Thyroid gland (tissue), 4 donors: ENCODE results near the gene PAK6. TPM values are rescaled to one million over a fixed set of nuclear protein-coding genes. Genes with fewer than 3 reads are reported as not detected.
A peak's percentile ranks its signal among the peaks of the same experiment; 100 is the strongest.

Source experiments
- DNase-seq, 2 donors: peaks; one replicate each; pipeline ENCODE4 v3.0.0-alpha.2; 2019
- H3K27ac ChIP-seq, 3 donors: fragments of 200-600 bp; sonication (generic); 1 replicate in 2 of 3; 2 replicates in 1 of 3; pipeline ENCODE4 v1.5.1; 2016 to 2019; ENCODE audit warnings: mild to moderate bottlenecking in 1 of 3, moderate library complexity in 1 of 3
- H3K27me3 ChIP-seq: fragments of 200-600 bp; sonication (generic); one replicate; pipeline ENCODE4 v1.5.1; 2019
- H3K36me3 ChIP-seq, 2 donors: fragments of 200-600 bp; sonication (generic); one replicate each; pipeline ENCODE4 v1.5.1; 2016 to 2019
- H3K4me1 ChIP-seq, 2 donors: fragments of 200-600 bp; sonication (generic); one replicate each; pipeline ENCODE4 v1.5.1; 2017 to 2019
- H3K4me3 ChIP-seq, 3 donors: fragments of 200-600 bp; sonication (generic); replicated peaks in 1 of 3; 1 replicate in 2 of 3; 2 replicates in 1 of 3; pipeline ENCODE4 v1.5.1; 2016; ENCODE audit warnings: mild to moderate bottlenecking in 1 of 3
- H3K9me3 ChIP-seq: fragments of 200-600 bp; sonication (generic); one replicate; pipeline ENCODE4 v1.5.1; 2017
- CTCF ChIP-seq, 6 experiments: fragments of 200-600 bp in 3 of 6; fragments of 450-650 bp in 3 of 6; sonication (generic) in 3 of 6; IDR thresholded peaks; one replicate each; pipeline ENCODE4 v1.5.1; 2016 to 2019; ENCODE audit warnings: antibody characterized with exemption in 6 of 6, mild to moderate bottlenecking in 2 of 6, inconsistent platforms in 1 of 6, moderate library complexity in 1 of 6
- POLR2A ChIP-seq, 2 donors: fragments of 450-650 bp; IDR thresholded peaks; one replicate each; pipeline ENCODE4 v1.6.1; 2017; ENCODE audit warnings: antibody characterized with exemption in 2 of 2, mild to moderate bottlenecking in 2 of 2, moderate library complexity in 1 of 2
- WGBS, 2 donors: methylation state at CpG; one replicate each; pipeline ENCODE4 v1.1.5; 2017; 5-methylcytosine and 5-hydroxymethylcytosine counted together
- intact Hi-C: fragments of 100-400 bp; cut with DNase I; formaldehyde crosslinking; loops from one replicate; pipeline ENCODE4 v1.15.1; 2023
- total RNA-seq, 4 donors: library from RNA; depleted of rRNA; stranded (reverse); fragments of >200 nt; gene quantifications; one replicate each; pipeline ENCODE4 v1.2.3, GENCODE V29; 2016

The PAK6 gene
- total RNA-seq, 4 donors from 2014 or later = 33.9 to 63.4 (median 43.9) TPM

DNA sequence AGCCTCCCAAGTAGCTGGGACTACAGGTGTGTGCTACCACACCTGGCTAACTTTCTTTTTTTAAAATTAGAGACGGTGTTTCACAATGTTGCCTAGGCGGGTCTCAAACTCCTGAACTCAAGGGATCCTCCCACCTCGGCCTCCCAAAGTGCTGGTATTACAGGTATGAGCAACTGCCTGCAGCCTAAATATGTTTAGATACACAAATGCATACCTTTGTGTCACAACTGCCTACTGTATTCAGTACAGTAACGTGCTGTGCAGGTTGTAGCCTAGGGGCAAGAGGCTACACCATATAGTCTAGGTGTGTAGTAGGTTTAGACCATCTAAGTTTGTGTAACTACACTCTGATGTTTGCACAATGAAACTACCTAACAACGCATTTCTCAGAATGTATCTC is 9.5 kb upstream of the PAK6 start:
- WGBS, 2 donors = 99% methylated on average over 5 of the region's 5 CpGs
- DNase-seq = no peak
- Histone ChIP-seq H3K27me3 (no peaks in the 10 kb centered on the region), H3K9me3 (no peaks in the 10 kb centered on the region), H3K4me3 (no peak overlapping the region), H3K36me3 (no peaks in the 10 kb centered on the region), H3K27ac (peak overlapping the region in 1 of 3 donors; percentile 24), H3K4me1 (peaks cover 0 to 3% of the 10 kb centered on the region in 2 donors)
- intact Hi-C loops = no loop called here
- TF ChIP-seq POLR2A (IDR thresholded peaks at IDR 0.05) (no peak), CTCF (IDR thresholded peaks at IDR 0.05) (no peak)

GRCh38 chr15:40229956-40230355 is 8.9 kb upstream of the PAK6 start:
- peak in 1 of 2 donors; percentile 57 for DNase-seq
- Histone ChIP-seq H3K4me1 (peaks cover 0 to 3% of the 10 kb centered on the region in 2 donors), H3K4me3 (no peak overlapping the region), H3K9me3 (no peaks in the 10 kb centered on the region), H3K27me3 (no peaks in the 10 kb centered on the region), H3K27ac (peak overlapping the region in 2 of 3 donors; percentile 24 to 37), H3K36me3 (no peaks in the 10 kb centered on the region)
- 97 to 100% methylated on average over 1 of the region's 1 CpG for WGBS, 2 donors
- intact Hi-C loops = no loop called here
- TF ChIP-seq POLR2A (IDR thresholded peaks at IDR 0.05) (no peak), CTCF (IDR thresholded peaks at IDR 0.05) (no peak)

- Histone ChIP-seq H3K36me3 (no peaks in the 10 kb centered on the region), H3K4me3 (no peak overlapping the region), H3K27ac (peak overlapping the region in 1 of 3 donors; percentile 43), H3K4me1 (peaks cover 0 to 3% of the 10 kb centered on the region in 2 donors), H3K9me3 (no peaks in the 10 kb centered on the region), H3K27me3 (no peaks in the 10 kb centered on the region)
- TF ChIP-seq POLR2A (IDR thresholded peaks at IDR 0.05) (no peak), CTCF (IDR thresholded peaks at IDR 0.05) (no peak)
- intact Hi-C loops = no loop called here
- peak; percentile 33 to 51 for DNase-seq
- WGBS, 2 donors = 39 to 40% methylated on average over 4 to 6 of the region's 7 CpGs
These were observed 6.2 kb upstream of the PAK6 start for GRCh38 chr15:40232625-40233070.

- Histone ChIP-seq H3K9me3 (no peaks in the 10 kb centered on the region), H3K27me3 (no peaks in the 10 kb centered on the region), H3K4me1 (peaks cover 6 to 10% of the 10 kb centered on the region in 2 donors), H3K27ac (no peak overlapping the region), H3K36me3 (no peaks in the 10 kb centered on the region), H3K4me3 (no peak overlapping the region)
- DNase-seq = no peak
- WGBS, 2 donors = 90 to 94% methylated on average over 11 of the region's 11 CpGs
- intact Hi-C loops = no loop called here
- TF ChIP-seq POLR2A (IDR thresholded peaks at IDR 0.05) = no peak
- TF ChIP-seq CTCF (IDR thresholded peaks at IDR 0.05) = no peak
These were observed 4.9 kb upstream of the PAK6 start for GRCh38 chr15:40233727-40234577.

GRCh38 chr15:40234783-40235182 is 4.1 kb upstream of the PAK6 start:
- 70 to 80% methylated on average over 4 of the region's 4 CpGs for WGBS, 2 donors
- Histone ChIP-seq H3K27me3 (no peaks in the 10 kb centered on the region), H3K36me3 (no peaks in the 10 kb centered on the region), H3K27ac (no peak overlapping the region), H3K4me1 (peaks cover 12 to 17% of the 10 kb centered on the region in 2 donors), H3K9me3 (no peaks in the 10 kb centered on the region), H3K4me3 (no peak overlapping the region)
- TF ChIP-seq POLR2A (IDR thresholded peaks at IDR 0.05) (no peak), CTCF (IDR thresholded peaks at IDR 0.05) (no peak)
- no peak for DNase-seq
- intact Hi-C loops = no loop called here
